MM.1S (cell line): Measurements from ENCODE around the gene SLC39A3.

Source experiments
- EZH2 ChIP-seq: fragments of 300-600 bp; sonication (generic); optimal IDR thresholded peaks from 2 replicates; pipeline ENCODE3; 2017; ENCODE audit warnings: low read depth, mild to moderate bottlenecking, antibody characterized with exemption, low read length, mixed read lengths
- EZH2phosphoT487 ChIP-seq: fragments of 300-600 bp; sonication (generic); IDR thresholded peaks from 2 replicates; pipeline ENCODE4 v1.6.1; 2018; ENCODE audit warnings: antibody characterized with exemption, low read length
- TF ChIP-seq, protein P1 (sequence below): fragments of 300-600 bp; sonication (generic); IDR thresholded peaks from 2 replicates; pipeline ENCODE4 v1.5.1; 2016; ENCODE audit warnings: antibody characterized with exemption, low read length, mixed read lengths

DNA sequence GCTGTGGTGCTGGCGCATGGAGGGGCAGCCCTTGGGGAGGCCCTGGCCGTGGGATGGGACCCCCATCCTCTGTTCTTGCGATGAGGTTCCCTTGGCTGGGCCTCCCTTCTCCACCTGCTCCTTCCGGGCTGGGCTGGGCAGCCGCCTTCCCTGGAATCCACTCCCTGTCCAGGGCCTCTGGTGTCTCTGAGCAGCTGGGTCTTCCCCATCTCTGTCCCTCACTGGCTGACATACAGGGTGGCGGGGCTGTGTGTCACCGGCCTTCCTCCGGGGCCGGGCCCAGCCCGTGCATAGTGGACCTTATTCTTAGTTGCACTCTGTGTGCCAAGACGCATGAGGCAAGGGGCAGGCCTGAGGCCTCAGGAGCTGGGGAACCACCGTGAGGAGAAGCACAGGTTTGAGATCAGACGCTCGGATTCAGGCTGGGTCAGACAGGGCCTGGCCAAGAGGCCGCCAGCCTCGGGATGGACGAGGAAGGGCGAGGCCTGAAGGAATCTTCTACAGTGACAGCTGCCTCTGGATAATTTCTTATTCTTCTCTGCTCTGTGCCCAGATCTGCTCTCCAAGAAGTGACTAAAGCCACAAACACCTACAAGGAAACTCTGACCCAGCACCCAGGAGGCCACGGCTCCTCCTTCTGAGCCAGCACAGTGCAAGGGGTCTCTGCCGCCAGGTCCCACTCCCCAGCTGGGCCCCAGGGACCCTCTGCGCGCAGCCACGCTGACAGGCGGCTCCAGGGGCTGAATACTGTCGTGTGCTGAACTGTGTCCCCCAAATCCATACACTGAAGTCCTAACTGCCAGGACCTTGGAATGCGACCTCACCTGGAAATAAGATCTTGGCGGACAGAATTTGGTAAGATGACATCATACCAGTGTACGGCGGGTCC lies 32.2 kb upstream of the SLC39A3 start:
- TF ChIP-seq, protein P1, sequence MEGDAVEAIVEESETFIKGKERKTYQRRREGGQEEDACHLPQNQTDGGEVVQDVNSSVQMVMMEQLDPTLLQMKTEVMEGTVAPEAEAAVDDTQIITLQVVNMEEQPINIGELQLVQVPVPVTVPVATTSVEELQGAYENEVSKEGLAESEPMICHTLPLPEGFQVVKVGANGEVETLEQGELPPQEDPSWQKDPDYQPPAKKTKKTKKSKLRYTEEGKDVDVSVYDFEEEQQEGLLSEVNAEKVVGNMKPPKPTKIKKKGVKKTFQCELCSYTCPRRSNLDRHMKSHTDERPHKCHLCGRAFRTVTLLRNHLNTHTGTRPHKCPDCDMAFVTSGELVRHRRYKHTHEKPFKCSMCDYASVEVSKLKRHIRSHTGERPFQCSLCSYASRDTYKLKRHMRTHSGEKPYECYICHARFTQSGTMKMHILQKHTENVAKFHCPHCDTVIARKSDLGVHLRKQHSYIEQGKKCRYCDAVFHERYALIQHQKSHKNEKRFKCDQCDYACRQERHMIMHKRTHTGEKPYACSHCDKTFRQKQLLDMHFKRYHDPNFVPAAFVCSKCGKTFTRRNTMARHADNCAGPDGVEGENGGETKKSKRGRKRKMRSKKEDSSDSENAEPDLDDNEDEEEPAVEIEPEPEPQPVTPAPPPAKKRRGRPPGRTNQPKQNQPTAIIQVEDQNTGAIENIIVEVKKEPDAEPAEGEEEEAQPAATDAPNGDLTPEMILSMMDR: no peak
- TF ChIP-seq EZH2 (no peak), EZH2phosphoT487 (no peak)
